Nephron (organoid): Measurements from ENCODE around the gene NPFF.

Source experiments
- H3K27ac Mint-ChIP-seq, 3 experiments: 2 replicates each; pipeline ENCODE4 v1.8.0; 2020; ENCODE audit warnings: mixed read lengths in 3 of 3, mild to moderate bottlenecking in 2 of 3, moderate library complexity in 1 of 3
- H3K27me3 Mint-ChIP-seq: 2 replicates; pipeline ENCODE4 v1.8.0; 2021; ENCODE audit warnings: low read depth, mild to moderate bottlenecking, moderate library complexity, mixed read lengths
- H3K36me3 Mint-ChIP-seq: 2 replicates; pipeline ENCODE4 v1.8.0; 2020; ENCODE audit warnings: low read depth, mixed read lengths
- H3K4me1 Mint-ChIP-seq: 2 replicates; pipeline ENCODE4 v1.8.0; 2020; ENCODE audit warnings: mixed read lengths
- H3K4me3 Mint-ChIP-seq, 3 experiments: 2 replicates each; pipeline ENCODE4 v1.8.0; 2020; ENCODE audit warnings: mild to moderate bottlenecking in 3 of 3, mixed read lengths in 3 of 3, moderate library complexity in 2 of 3
- H3K9me3 Mint-ChIP-seq: 2 replicates; pipeline ENCODE4 v1.8.0; 2020; ENCODE audit warnings: mixed read lengths
- TF ChIP-seq, protein P1 (sequence below), 3 experiments: fragments of 200-600 bp; sonication (generic); IDR thresholded peaks; one replicate each; pipeline ENCODE4 v1.5.0; 2021; ENCODE audit warnings: antibody characterized with exemption in 3 of 3; ENCODE audit not compliant: unreplicated experiment in 3 of 3

NPFF gene

DNA sequence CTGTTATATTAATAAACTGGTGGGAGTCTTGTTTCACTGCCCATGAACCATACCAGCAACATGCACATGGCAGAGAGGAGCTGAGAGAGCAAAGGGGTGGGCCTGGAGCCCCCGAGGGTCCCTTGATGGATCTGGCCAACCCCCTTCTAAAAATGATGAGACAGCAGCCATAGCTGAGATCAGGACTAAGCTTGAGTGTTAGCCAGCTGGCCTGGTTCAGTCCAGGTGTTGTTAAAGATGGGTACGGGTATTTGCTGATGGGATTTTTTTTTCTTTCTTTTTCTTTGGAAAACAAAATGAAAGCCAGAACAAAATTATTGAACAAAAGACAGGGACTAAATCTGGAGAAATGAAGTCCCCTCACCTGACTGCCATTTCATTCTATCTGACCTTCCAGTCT, 39.4 kb downstream of the NPFF start:
- no peaks in the 10 kb centered on the region for H3K9me3 Mint-ChIP-seq
- TF ChIP-seq, protein P1, sequence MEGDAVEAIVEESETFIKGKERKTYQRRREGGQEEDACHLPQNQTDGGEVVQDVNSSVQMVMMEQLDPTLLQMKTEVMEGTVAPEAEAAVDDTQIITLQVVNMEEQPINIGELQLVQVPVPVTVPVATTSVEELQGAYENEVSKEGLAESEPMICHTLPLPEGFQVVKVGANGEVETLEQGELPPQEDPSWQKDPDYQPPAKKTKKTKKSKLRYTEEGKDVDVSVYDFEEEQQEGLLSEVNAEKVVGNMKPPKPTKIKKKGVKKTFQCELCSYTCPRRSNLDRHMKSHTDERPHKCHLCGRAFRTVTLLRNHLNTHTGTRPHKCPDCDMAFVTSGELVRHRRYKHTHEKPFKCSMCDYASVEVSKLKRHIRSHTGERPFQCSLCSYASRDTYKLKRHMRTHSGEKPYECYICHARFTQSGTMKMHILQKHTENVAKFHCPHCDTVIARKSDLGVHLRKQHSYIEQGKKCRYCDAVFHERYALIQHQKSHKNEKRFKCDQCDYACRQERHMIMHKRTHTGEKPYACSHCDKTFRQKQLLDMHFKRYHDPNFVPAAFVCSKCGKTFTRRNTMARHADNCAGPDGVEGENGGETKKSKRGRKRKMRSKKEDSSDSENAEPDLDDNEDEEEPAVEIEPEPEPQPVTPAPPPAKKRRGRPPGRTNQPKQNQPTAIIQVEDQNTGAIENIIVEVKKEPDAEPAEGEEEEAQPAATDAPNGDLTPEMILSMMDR (IDR thresholded peaks at IDR 0.05; ENCODE audit: unreplicated experiment in 3 of 3): no peak
- H3K27me3 Mint-ChIP-seq: no peaks in the 10 kb centered on the region
- no peak overlapping the region for H3K27ac Mint-ChIP-seq
- H3K4me3 Mint-ChIP-seq: no peak overlapping the region
- H3K4me1 Mint-ChIP-seq: peaks cover 24% of the 10 kb centered on the region
- peaks cover 84% of the 10 kb centered on the region for H3K36me3 Mint-ChIP-seq

GRCh38 chr12:53467082-53467481, 40.2 kb downstream of the NPFF start:
- Mint-ChIP-seq H3K4me1 (peaks cover 23% of the 10 kb centered on the region), H3K27me3 (no peaks in the 10 kb centered on the region), H3K4me3 (no peak overlapping the region), H3K36me3 (peaks cover 84% of the 10 kb centered on the region), H3K9me3 (no peaks in the 10 kb centered on the region), H3K27ac (no peak overlapping the region)
- TF ChIP-seq, protein P1 (IDR thresholded peaks at IDR 0.05; ENCODE audit: unreplicated experiment in 3 of 3): no peak

GRCh38 chr12:53466640-53467039, 40.6 kb downstream of the NPFF start:
- Mint-ChIP-seq H3K27me3 (no peaks in the 10 kb centered on the region), H3K9me3 (no peaks in the 10 kb centered on the region), H3K4me3 (no peak overlapping the region), H3K4me1 (peaks cover 21% of the 10 kb centered on the region), H3K27ac (peak overlapping the region in 1 of 3 experiments; percentile 27), H3K36me3 (peaks cover 84% of the 10 kb centered on the region)
- TF ChIP-seq, protein P1 (IDR thresholded peaks at IDR 0.05; ENCODE audit: unreplicated experiment in 3 of 3): no peak

GRCh38 chr12:53465679-53466078, 41.6 kb downstream of the NPFF start:
- Mint-ChIP-seq H3K4me1 (peaks cover 25% of the 10 kb centered on the region), H3K9me3 (no peaks in the 10 kb centered on the region), H3K4me3 (no peak overlapping the region), H3K27me3 (no peaks in the 10 kb centered on the region), H3K36me3 (peaks cover 85% of the 10 kb centered on the region), H3K27ac (peak overlapping the region in 2 of 3 experiments; percentile 27 to 29)
- TF ChIP-seq, protein P1 (IDR thresholded peaks at IDR 0.05; ENCODE audit: unreplicated experiment in 3 of 3): peak in 1 of 3 experiments; percentile 15

DNA sequence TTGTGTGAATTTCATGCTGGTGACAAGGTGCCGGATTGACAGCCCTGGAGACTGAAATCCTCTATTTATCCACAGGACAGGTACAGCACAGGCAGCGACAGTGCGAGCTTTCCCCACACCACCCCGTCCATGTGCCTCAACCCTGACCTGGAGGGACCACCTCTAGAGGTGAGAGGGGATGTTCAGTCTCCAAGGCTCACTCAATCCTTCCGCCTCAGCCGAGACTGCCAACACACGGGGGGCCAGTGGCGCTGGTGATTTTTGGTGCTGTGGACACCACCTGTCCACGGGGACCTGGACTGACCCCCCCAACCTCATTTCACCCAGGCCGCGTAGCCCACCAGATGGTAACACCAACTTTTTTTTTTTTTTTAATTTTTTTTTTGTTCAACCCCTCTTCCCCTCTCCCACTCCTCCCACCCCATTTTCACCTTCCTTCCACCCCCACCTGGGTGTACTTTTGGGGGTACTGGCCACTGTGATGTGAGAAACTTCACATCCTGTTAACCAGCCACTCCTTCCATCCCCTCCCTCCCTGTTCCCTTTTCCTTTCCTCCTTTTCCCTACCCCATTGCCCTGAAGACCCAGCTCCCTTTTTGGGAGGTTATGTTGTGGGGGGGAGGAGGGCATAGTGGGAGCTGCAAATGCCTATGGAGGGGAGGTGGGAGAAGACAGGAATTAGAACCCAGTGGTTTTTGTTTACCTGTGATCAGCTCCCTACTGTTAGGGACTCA, 42.4 kb downstream of the NPFF start:
- peaks cover 31% of the 10 kb centered on the region for H3K4me1 Mint-ChIP-seq
- TF ChIP-seq, protein P1 (IDR thresholded peaks at IDR 0.05; ENCODE audit: unreplicated experiment in 3 of 3): no peak
- H3K27ac Mint-ChIP-seq: no peak overlapping the region
- no peaks in the 10 kb centered on the region for H3K9me3 Mint-ChIP-seq
- no peaks in the 10 kb centered on the region for H3K27me3 Mint-ChIP-seq
- peaks cover 89% of the 10 kb centered on the region for H3K36me3 Mint-ChIP-seq
- no peak overlapping the region for H3K4me3 Mint-ChIP-seq
